IMR-90 (cell line): ENCODE results near the gene LAMC3.

Source experiments
- CTCF ChIP-seq: conservative IDR thresholded peaks from 2 replicates; pipeline ENCODE4 v1.5.1; 2012; ENCODE audit warnings: mild to moderate bottlenecking, low read depth, low read length, improper control_type of control experiment
- MAZ ChIP-seq: IDR thresholded peaks from 2 replicates; pipeline ENCODE4 v1.6.1; 2012; ENCODE audit warnings: low read depth, mild to moderate bottlenecking, low read length, improper control_type of control experiment, moderate library complexity, borderline replicate concordance
- POLR2A ChIP-seq: IDR thresholded peaks from 2 replicates; pipeline ENCODE4 v1.6.1; 2012; ENCODE audit warnings: mild to moderate bottlenecking, low read depth, low read length
- RAD21 ChIP-seq: IDR thresholded peaks from 2 replicates; pipeline ENCODE4 v1.6.1; 2012; ENCODE audit warnings: low read length, improper control_type of control experiment

DNA sequence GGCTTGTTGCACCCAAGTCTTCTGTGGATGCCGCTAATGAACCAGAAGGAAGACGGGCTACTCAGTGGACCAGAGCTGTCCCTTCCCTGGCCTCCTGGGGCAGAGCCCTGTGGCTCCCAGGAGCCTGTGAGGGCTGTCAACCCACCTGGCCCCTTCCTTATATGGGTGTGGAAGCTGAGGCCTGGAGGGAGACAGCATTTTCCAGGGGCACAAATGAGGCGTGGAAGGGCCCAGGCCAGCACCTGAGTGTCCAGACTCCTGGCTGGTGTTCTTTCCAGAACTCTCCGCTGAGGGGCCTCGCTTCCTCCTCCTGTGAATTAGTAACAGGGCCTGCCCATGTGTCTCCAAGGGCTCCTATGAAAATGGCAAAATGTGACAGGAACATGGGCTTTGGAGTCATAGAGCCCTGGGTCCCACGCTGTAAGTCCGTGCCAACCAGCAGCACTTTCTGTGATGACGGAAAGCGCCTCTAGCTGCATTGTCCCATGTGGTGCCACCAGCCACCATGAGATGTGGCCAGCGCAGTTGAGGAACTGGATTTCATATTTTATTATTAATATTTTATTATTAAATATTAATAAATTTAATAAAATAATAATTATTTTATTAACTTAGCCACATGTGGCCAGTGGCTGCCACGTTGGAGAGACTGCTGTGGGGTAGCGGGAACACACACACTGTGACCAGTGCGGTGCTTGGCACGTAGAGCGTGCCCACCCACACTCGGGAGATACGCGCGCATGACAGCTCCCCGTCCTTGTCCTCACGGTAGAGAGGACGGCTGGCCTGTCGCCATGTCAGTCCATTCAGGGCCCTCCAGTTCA lies 18.3 kb downstream of the LAMC3 start:
- TF ChIP-seq POLR2A (no peak), CTCF (no peak), RAD21 (no peak), MAZ (no peak)
